ENCODE results near the gene XRCC5. TPM values are rescaled to one million over a fixed set of nuclear protein-coding genes. Genes with fewer than 3 reads are reported as not detected.
"Not testable (repeated sequence)": the region's sequence is repeated elsewhere in the genome, so short reads cannot be mapped to it uniquely, and the experiment has no call there.

Gene XRCC5
- total RNA-seq, 2 donors from 2014 or later, result 163 to 189 TPM

DNA sequence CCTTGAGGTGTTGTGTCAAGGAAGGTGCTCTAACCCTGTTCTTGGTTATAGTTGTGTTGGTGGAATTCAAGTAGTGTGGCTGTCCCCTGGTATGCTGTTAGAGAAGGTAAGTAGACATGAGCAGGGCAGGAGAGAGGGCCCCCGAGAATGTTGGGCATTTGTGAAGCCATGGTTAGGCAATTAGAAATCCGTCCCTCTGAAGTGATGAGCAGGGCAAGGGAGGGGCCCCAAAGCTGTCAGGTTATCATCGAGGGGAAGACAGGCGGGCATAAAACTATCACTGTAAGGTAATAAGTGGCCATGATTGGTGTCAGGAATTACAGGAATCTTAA lies 5.2 kb downstream of the XRCC5 start:
- no peak for ATAC-seq
- DNase-seq, result no peak
- intact Hi-C loops (cut with DNase I, micrococcal nuclease), result no loop called here

DNA sequence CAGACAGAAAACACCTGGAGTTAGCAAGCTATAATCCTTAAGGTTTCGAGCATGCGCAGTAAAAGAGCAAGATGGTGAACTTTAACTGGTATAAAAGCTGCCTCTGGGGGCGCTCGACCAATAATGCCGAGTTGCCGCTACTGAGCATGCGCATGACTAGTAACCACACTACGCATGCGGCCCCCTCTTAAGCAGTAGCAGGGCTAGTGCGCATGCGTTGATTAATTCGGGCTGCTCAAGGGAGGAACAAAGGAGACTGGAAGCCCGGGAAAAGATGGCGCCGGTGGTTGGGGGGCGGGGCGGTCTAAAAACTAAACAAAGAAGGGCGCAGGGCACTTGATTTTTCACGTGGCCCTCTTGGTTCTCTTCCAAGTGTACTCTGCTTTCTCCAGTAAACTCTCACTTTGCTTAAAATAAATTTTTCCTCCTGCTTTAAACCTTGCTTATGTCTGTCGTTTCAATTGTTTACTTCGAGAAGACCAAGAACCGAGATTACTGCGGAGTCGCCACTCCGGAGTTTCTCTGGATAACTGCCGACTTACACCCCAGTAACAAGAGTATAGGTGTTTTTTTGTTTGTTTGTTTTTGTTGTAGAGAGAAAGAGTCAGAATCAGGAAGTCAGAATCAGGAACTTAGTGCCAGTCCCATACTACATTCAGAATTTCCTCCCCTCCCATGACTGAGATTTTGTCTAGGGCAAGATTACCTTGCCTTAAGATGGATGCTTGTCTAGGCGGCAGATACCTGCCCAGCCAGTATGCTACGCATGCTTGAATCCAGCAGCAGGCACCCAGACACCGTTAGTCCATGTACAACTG lies 5.8 kb downstream of the XRCC5 start:
- DNase-seq (peak; percentile 99), ATAC-seq (peak; percentile 97)
- intact Hi-C loops (cut with DNase I, micrococcal nuclease), result no loop called here

DNA sequence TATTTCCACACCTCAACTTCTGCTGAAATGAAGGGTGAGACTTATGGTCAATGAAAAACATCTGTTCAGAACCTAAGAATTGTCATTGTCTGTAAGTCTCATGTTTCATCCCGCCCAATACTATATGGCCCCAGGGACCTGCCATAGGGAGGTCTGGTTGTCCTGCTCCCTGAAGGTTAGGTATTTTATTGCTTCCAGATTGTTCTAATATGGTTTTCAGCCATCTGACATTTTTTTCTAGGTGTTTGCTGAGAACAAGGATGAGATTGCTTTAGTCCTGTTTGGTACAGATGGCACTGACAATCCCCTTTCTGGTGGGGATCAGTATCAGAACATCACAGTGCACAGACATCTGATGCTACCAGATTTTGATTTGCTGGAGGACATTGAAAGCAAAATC lies 7.3 kb downstream of the XRCC5 start:
- DNase-seq (no peak), ATAC-seq (no peak)
- intact Hi-C loops (cut with DNase I, micrococcal nuclease), result no loop called here

DNA sequence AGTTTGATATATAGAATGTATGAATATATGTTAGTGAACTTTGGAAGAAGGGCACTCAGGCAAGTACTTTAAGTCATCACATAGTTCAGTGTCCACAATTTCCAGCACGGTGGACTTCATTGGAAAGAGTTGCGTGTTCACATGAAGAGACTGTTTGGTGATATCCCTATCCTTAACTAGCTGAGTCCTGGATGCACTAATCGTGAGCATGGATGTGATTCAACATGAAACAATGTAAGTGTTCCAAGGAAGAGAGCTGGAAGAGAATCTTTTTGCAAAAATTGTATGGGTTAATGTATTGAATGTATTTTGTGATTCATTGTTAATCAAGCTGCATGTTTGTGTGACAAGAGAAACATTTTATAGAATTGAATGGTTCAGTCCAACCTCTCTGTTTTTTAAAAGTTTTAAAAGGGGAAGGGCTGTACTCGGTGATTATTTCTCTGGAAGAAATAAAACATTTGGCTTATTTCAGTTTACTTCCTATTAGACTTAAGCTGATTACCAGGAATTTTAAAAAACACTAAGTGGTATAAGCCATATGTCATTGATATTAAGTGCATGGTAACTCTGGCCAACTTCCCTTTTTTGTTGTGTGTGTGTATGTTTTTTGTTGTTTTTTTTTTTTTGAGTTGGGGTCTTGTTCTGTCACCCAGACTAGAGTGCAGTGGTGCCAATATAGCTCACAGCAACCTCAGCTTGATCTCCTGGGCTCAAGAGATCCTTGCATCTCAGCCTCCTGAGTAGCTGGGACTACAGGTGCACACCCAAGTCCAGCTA lies 8.6 kb downstream of the XRCC5 start:
- ATAC-seq (no peak), DNase-seq (no peak)
- intact Hi-C loops (cut with DNase I, micrococcal nuclease), result no loop called here

DNA sequence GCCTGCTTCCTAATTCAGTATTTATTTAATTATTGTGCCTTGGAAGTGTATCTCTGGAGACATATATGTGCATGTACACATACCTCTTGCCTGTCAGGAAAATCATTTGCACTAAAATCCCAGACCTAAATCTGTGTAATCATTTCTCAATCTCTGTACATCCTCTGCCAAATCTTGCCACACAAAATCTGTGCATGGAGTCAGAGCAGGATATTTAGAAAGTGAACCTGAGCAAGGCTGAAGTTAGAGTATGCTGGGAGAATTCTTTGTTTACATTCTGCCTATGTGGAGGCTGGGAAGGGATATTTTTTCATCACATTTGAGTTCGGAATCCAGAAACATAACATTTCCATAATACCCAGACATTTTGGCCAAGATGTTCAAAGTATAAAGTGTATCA lies 9.3 kb downstream of the XRCC5 start:
- ATAC-seq, result no peak
- no peak for DNase-seq
- intact Hi-C loops (cut with DNase I, micrococcal nuclease), result no loop called here

DNA sequence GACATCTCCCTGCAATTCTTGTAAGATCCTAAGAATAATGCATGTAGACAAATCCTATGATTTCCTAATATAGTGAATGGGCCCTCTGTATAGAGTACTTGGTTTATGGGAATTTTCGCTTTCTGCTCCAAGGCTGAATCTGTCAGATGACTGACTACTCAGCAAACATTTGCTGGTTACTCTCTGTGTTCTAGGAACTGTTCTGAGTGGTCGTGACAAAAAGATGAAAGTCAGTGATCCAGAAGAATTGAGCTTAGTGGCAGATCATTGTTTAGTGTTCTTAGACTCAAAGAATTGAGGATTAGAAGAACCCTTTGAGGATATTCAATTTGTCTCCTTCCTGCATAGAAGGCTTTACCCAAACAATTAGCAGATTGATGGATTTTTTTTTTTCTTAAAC lies 10.0 kb downstream of the XRCC5 start:
- ATAC-seq (no peak), DNase-seq (no peak)
- intact Hi-C loops (cut with DNase I, micrococcal nuclease), result no loop called here

DNA sequence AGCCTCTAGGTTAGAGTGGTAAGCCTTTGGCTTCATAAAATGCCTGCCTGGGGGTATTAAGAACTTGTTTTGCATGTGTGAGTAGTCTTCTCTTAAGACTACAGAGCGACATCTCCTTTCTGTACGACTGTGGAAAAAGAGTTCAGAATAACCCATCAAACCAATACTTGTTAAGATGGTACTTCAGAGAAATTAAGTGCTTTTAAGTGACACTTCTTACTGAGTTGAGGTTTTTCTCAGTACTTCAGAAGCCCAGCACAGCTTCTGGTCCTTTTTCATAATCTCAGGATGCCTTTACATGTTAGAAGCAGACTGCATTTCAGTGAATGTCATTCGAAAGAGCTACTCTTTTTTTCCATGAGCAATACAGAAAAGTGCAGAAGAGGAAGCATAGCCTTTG lies 10.8 kb downstream of the XRCC5 start:
- DNase-seq, result no peak
- intact Hi-C loops (cut with DNase I, micrococcal nuclease), result no loop called here
- no peak for ATAC-seq

DNA sequence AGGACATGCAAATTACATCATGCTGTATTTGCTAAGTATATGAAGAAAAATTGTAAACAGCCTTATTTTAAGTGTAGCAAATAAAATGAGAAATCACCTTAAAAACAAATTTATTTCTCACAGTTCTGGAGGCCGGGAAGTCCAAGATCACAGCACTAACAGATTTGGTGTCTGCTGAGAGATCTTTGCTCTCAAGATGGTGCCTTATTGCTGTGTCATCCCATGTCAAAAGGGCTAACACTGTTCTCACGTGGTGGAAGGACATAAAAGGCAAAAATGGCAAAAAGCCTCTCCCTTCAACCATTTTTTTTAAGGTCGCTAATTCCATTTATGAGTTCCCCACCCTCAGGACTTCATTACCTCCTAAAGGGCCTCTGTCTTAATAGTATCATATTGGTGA lies 12.1 kb downstream of the XRCC5 start:
- no peak for DNase-seq
- intact Hi-C loops (cut with DNase I, micrococcal nuclease), result no loop called here
- no peak for ATAC-seq

DNA sequence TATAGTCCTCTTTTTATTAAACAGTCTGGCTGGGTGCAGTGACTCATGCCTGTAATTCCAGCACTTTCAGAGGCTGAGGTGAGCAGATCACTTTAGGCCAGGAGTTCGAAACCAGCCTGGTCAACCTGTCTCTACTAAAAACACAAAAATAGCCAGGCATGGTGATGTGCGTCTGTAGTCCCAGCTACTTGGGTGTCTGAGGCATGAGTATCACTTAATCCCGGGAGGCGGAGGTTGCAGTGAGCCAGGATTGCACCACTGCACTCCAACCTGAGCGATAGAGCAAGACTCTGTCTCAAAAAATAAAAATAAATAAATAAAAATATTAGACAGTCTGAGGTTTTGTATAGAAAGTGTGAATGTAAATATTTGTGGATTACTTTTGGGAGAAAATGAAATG lies 17.8 kb downstream of the XRCC5 start:
- no peak for DNase-seq
- intact Hi-C loops (cut with DNase I, micrococcal nuclease), result no loop called here
- ATAC-seq, result no peak

DNA sequence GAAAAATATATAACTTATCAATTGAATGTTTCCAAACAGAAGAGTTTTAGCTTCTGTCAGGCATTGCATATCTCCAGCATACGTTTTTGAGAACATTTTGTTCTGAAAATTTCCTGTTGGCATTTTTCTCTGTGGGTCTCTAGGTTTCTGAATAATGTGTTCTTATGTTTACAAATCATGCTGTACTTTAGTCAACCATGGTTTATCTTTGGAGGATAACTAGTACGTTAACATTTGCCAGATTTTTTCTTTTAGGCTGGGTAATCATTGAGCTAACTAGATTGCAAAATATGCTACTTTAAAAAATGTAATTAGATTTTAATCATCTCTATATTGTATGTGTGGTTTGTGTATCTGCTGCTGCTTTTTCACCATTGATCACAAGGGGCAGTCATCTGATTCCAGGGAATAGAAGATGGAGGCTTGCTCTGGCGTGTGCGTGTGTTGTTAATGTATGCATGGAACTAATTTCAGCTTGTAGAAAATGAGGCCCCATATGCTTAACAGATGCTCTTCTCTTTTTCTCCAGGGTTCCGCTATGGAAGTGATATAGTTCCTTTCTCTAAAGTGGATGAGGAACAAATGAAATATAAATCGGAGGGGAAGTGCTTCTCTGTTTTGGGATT lies 21.3 kb downstream of the XRCC5 start:
- intact Hi-C loops (cut with DNase I, micrococcal nuclease), result no loop called here
- ATAC-seq (no peak), DNase-seq (no peak)

DNA sequence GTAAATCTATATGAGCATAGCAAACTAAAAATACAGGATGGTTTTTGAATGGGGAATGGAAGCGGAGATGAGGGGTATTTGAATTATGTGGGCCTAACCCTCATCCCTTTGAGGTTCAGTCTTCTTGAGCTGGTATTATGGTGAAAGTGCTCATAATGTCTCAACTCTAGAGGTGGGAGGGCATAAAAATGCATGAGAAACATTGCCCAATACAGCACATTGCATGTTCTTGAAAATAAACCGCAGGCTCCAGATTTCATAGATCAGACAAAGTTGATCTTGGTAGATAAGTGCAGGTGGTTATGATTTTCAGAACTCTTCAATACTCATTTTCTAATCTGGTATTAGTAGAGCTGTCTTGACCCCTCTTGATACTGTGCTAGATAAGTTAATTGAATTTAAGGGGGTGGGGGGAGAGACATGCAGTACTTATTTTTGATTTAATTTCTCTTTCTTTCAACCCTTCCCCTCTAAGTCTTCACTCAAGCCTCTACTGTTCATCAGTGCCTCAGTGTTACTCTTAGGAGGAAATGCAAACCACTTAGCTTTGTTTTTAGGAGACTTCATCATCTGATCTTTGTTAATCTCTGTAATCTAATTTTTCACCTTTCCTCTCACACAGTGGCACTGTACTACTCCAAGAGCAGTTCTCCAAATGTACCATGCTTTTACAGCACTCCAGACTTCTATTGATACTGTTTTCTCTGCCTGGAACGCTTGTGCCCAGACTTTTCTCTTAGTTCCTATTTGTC lies 22.2 kb downstream of the XRCC5 start:
- intact Hi-C loops (cut with DNase I, micrococcal nuclease), result no loop called here
- no peak for ATAC-seq
- no peak for DNase-seq

DNA sequence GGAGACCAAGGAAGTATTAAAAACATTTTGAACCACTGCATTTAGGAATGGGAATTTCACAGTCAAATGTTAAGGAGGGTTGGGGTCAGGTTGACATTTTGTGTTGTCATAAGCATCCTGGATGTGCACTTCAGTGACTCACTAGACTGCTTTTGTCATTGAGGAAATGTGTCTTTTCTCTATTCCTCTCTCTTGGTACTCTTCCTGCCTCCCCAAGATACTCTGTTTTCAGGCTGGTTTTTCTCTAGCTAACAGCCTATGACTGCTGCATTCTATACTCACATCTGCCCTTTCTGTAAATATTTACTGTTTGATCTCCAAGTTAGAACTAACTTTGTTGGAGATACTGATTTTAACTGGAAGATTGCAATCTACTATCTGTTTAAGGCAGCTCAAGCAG lies 23.4 kb downstream of the XRCC5 start:
- no peak for ATAC-seq
- intact Hi-C loops (cut with DNase I, micrococcal nuclease), result no loop called here

DNA sequence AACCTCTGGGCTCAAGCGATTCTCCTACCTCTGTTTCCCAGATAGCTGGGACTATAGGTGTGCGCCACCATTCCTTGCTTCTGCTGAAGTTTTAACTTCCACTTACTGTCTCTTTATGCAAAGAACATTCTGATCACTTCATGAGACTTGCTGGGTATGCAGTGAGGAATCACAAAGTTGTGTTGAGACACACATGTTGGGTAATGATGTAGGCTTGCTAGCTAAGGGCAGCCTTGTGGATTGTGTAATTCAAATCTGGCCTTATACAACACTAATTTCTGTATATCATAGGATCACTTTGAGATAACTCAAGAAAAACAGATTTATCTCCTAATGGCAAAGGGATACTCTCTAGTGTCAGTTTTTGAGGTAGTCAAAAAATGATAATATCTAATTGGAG lies 24.2 kb downstream of the XRCC5 start:
- ATAC-seq (no peak), DNase-seq (no peak)
- intact Hi-C loops (cut with DNase I, micrococcal nuclease), result no loop called here

More for the DNA sequence above, 23.4 kb downstream of the XRCC5 start:
- DNase-seq, result no peak

DNA sequence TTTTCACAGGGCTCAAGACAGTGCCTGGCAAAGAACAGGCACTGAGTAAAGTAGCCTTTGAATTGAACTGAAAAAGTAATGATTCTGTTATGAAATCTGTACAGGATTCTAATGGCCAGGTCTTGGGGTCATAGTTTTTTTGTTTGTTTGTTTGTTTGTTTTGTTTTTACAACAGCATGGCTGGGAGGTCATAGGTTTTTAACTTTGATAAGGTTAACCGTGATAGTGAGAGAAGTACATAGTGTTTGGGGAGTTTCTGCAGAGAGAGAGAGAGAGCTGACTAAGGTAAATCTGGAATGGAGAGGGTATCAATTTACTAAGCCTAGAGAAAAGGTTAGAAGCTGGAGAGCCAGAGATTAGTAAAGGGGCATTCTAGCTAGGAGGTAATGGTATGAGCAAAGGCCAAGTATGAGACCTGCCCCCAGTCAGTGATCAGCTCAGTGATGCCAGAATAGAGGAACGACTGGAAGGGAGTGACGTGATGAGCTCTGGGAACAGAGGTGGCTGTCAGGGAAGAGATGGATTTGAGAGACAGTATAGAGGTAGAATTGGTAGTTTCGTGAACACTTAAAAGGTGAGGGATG lies 25.9 kb downstream of the XRCC5 start:
- ATAC-seq (no peak), DNase-seq (no peak)
- intact Hi-C loops (cut with DNase I, micrococcal nuclease), result no loop called here

DNA sequence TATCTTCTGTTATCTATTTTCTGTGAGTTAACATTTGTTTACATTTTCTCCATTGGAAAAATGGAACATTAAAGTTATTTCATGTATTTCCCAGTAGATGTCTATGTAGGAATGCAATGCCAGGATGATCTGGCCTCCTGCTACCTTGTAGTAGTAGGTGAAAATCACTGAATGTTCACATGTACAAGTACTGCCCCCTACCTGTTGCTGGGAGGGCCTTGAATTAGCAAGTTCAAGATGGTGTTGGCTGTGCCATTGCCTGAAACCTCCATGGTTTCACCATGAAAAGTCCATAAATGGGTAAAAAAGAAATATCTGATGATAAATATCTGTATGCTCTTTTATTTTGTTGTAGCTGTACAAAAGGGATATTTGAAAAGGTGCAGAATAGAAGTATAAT lies 30.7 kb downstream of the XRCC5 start:
- ATAC-seq, result peak; percentile 71

DNA sequence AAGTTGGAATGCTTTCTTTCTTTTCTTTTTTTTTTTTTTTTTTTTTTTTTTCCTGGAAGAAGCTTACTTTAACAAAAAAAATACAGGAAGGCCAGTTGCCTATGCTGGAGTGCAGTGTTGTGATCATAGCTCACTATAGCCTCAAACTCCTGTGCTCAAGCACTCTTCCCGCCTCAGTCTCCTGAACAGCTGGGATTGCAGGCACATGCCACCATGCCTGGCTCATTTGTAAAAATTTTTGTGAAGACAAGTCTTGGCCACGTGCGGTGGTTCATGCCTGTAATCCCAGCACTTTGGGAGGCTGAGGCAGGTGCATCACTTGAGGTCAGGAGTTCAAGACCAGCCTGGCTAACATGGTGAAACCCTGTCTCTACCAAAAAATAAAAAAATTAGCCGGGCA lies 32.4 kb downstream of the XRCC5 start:
- intact Hi-C loops (cut with DNase I, micrococcal nuclease); ATAC-seq; DNase-seq: not testable (repeated sequence)

More for the DNA sequence above, 30.7 kb downstream of the XRCC5 start:
- intact Hi-C loops (cut with DNase I, micrococcal nuclease), result no loop called here
- DNase-seq, result peak in 1 of 2 donors; percentile 19

DNA sequence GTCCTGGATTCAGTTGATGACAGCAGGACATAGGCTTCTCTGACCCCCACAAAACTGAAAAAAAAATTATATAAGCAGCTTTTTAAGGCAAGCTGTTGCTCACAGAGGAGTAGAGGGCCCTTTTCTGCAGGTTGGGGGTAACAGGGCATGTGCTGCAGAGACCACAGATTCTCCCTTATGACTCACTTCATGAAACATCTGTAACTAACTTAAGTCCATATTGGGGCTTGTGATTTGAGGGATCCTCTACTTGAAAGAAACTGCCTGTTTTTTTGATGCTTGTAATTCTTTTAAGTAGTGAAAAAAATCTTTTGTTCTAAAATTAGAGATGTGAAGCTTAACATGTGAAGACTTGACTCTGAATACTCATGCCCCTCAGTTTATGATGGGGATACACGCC lies 33.4 kb downstream of the XRCC5 start:
- intact Hi-C loops (cut with DNase I, micrococcal nuclease), result no loop called here
- DNase-seq (no peak), ATAC-seq (no peak)

DNA sequence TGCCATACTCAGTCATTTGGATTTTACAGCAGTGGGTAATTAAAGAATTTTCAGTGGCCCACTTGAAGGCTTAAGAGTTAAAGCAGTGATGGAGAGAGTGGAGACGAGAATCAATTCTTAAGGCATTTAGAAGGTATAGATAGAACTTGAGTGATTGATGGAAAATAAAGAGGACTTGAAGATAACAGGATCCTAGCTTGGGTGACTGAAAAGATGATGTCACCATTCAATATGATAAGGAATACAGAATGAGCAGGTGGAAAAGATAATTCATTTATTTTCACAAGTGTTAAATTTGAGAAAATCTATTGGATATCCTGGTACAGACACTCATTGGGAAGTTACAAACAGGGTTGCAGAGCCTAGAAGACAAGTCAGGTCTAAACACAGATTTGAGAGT lies 35.2 kb downstream of the XRCC5 start:
- no peak for ATAC-seq
- no peak for DNase-seq
- intact Hi-C loops (cut with DNase I, micrococcal nuclease), result no loop called here

DNA sequence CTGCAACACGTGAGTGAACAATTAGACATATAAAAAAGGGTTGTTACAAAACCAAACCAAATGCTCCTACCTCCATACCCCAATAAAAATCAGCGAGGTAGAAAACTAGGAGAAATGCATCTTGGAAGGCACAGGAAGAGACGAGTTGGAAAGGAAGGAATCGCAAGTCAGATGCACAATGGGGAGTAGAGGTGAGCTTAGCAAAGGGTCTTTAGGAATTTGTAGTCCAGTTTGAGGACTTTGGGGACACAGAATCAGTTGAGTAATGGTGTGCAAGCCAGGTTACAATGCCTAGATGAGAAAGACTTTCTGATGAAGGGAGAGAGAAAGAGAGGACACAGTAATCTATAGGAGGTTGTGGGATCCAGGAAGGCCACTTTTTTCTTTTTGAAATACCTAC lies 35.7 kb downstream of the XRCC5 start:
- intact Hi-C loops (cut with DNase I, micrococcal nuclease), result no loop called here
- no peak for ATAC-seq
- no peak for DNase-seq
